ENCODE data around the gene ERP27.

Gene ERP27

DNA sequence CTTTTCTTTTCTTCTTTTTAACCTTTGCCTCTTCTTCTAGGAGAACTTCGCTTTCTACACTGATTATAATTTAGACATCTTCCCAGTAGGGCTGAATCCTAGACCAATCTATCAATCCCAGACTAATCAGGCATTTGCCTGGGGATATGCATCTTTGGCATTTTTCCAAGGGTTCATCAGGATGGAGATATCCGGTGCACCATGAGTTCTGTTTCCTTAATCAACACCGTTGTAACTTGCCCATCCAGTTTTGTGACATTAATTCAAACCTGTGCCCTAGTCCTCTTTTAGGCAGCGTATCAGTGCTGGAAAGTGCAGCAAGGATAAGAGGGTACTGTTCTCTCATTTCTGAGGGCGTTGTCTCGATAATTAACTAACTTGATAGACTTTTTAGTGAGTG lies 52.1 kb downstream of the ERP27 start:
- no peaks in the 10 kb centered on the region for H3K36me3 Mint-ChIP-seq (ENCODE audit: low read depth)
- H3K27ac Mint-ChIP-seq, result no peak overlapping the region
- DNase-seq, result no peak
- peaks cover 18% of the 10 kb centered on the region for H3K4me1 Mint-ChIP-seq
- no peaks in the 10 kb centered on the region for H3K9me3 Mint-ChIP-seq
- H3K27me3 Mint-ChIP-seq (ENCODE audit: low read depth, poor library complexity), result peaks cover 3% of the 10 kb centered on the region
- TF ChIP-seq, protein P1, sequence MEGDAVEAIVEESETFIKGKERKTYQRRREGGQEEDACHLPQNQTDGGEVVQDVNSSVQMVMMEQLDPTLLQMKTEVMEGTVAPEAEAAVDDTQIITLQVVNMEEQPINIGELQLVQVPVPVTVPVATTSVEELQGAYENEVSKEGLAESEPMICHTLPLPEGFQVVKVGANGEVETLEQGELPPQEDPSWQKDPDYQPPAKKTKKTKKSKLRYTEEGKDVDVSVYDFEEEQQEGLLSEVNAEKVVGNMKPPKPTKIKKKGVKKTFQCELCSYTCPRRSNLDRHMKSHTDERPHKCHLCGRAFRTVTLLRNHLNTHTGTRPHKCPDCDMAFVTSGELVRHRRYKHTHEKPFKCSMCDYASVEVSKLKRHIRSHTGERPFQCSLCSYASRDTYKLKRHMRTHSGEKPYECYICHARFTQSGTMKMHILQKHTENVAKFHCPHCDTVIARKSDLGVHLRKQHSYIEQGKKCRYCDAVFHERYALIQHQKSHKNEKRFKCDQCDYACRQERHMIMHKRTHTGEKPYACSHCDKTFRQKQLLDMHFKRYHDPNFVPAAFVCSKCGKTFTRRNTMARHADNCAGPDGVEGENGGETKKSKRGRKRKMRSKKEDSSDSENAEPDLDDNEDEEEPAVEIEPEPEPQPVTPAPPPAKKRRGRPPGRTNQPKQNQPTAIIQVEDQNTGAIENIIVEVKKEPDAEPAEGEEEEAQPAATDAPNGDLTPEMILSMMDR (IDR thresholded peaks at IDR 0.05), result no peak
- H3K4me3 Mint-ChIP-seq, result no peak overlapping the region

DNA sequence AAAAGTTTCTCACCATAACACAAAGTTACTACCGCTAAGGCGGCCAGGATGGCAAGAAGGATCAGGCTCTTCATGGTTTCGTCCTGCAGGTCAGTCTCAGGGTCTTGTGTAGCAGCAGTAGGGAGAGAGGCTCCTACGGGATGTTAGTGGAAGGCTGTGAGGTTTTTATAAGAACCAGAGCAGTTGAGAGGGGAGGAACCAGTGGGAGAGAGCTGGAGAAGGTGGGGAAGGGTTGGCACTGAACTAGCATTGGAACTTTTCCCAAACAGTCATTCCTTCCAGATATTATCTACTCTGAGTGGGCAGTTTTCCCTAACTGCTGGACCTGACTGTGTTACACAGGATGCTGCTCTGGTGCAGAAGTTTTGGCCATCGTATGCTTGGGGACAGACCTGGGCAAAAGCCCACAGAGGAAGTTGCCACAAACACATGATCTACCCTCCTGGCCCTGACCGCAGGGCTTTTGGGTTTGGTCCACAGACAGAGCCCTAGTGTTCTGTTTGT lies 52.6 kb downstream of the ERP27 start, which contains the start of gene MGP:
Gene MGP, minus strand, starts transcription at position 137 of the 504 bp plus-strand sequence. Its CDS starts 63 bp downstream, at position 74.
- no peaks in the 10 kb centered on the region for H3K36me3 Mint-ChIP-seq (ENCODE audit: low read depth)
- TF ChIP-seq, protein P1 (IDR thresholded peaks at IDR 0.05), result no peak
- H3K27me3 Mint-ChIP-seq (ENCODE audit: low read depth, poor library complexity), result peaks cover 3% of the 10 kb centered on the region
- H3K4me1 Mint-ChIP-seq, result peaks cover 13% of the 10 kb centered on the region
- H3K9me3 Mint-ChIP-seq, result no peaks in the 10 kb centered on the region
- no peak for DNase-seq
- H3K27ac Mint-ChIP-seq, result no peak within 1 kb of the TSS
- H3K4me3 Mint-ChIP-seq, result no peak within 1 kb of the TSS

DNA sequence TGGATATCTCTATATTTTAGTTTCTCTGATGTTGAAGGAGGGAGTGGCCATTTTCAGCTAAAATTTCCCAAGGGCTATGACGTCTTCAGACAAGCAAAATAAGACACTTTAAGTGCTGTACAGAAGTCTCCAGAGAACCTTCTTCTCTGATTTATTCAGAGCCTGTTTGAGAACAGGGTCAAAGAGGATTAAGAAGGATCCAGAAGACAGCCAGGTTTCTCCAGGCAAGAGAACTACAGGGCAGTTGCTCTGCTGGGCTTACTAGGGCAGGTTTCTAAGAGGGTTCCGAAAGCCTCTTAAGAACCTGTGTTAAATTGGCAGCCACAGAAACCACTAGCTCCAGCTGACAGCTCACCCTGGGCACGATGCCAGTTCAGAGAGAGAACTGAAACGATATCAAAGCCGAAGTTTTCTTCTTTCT lies 53.9 kb downstream of the ERP27 start:
- TF ChIP-seq, protein P1 (IDR thresholded peaks at IDR 0.05), result no peak
- no peaks in the 10 kb centered on the region for H3K36me3 Mint-ChIP-seq (ENCODE audit: low read depth)
- no peak for DNase-seq
- no peak overlapping the region for H3K27ac Mint-ChIP-seq
- peaks cover 3% of the 10 kb centered on the region for H3K27me3 Mint-ChIP-seq (ENCODE audit: low read depth, poor library complexity)
- peaks cover 9% of the 10 kb centered on the region for H3K4me1 Mint-ChIP-seq
- no peaks in the 10 kb centered on the region for H3K9me3 Mint-ChIP-seq
- no peak overlapping the region for H3K4me3 Mint-ChIP-seq

DNA sequence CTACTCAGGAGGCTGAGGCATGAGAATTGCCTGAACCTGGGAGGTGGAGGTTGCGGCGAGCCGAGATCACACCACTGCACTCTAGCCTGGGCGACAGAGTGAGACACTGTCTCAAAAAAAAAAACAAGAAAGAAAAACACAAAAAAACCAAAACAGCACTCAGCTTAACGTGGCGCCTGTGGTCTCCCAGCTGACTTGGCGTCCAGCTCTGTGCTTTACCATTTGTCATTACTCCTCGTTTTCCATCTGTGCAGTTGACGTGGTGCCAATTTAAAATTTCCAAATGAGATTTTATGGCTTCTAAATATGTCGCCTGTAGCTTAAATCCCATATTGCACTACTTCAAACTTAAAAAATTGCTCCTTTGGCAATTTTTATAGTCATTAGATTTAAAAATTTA lies 54.7 kb downstream of the ERP27 start:
- H3K9me3 Mint-ChIP-seq, result no peaks in the 10 kb centered on the region
- TF ChIP-seq, protein P1 (IDR thresholded peaks at IDR 0.05), result no peak
- DNase-seq, result no peak
- H3K27me3 Mint-ChIP-seq (ENCODE audit: low read depth, poor library complexity), result no peaks in the 10 kb centered on the region
- H3K4me3 Mint-ChIP-seq, result no peak overlapping the region
- peaks cover 9% of the 10 kb centered on the region for H3K4me1 Mint-ChIP-seq
- H3K36me3 Mint-ChIP-seq (ENCODE audit: low read depth), result no peaks in the 10 kb centered on the region
- no peak overlapping the region for H3K27ac Mint-ChIP-seq

DNA sequence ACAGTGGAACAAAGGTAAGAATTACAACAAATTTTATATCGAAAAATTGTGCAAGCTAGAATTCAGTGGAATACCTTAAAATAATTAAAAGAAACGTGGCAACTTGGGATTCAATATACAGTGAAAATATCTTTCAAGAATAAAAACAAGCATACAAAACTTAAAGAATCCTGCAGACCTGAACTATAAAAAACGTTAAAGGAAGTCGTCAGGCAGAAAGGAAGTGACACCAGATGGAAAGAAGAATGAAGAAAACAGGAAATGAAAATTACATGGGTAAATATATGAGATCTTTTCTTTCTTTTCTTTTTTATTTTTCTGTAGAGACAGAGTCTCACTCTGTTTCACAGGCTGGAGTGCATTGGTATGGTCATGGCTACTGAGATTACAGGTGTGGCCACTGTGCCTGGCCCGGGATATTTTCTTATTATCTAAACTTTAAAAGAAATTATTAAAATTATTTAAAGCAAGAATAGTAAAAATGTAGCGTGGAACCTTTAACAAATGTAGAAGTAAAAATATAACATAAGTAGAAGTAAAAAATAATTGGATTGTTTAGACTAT lies 57.4 kb downstream of the ERP27 start:
- H3K4me3 Mint-ChIP-seq, result no peak overlapping the region
- no peaks in the 10 kb centered on the region for H3K36me3 Mint-ChIP-seq (ENCODE audit: low read depth)
- TF ChIP-seq, protein P1 (IDR thresholded peaks at IDR 0.05), result no peak
- H3K4me1 Mint-ChIP-seq, result peaks cover 9% of the 10 kb centered on the region
- DNase-seq, result no peak
- no peak overlapping the region for H3K27ac Mint-ChIP-seq
- H3K27me3 Mint-ChIP-seq (ENCODE audit: low read depth, poor library complexity), result no peaks in the 10 kb centered on the region
- no peaks in the 10 kb centered on the region for H3K9me3 Mint-ChIP-seq

Data from nephron progenitor cell (in vitro differentiated cells).